Spleen (tissue), 11 donors: ENCODE results near the gene SNX19. TPM values are rescaled to one million over a fixed set of nuclear protein-coding genes. Genes with fewer than 3 reads are reported as not detected.
A peak's percentile ranks its signal among the peaks of the same experiment; 100 is the strongest.

Source experiments
- DNase-seq: peaks from one replicate; pipeline ENCODE4 v3.0.0-alpha.2; 2020
- H3K27ac ChIP-seq, 8 donors: fragments of 200-600 bp; sonication (generic) in 7 of 8; 1 replicate in 4 of 8; 2 replicates in 4 of 8; pipeline versions ENCODE4 v1.5.0 to v1.8.0; 2016 to 2021; ENCODE audit warnings: inconsistent platforms in 4 of 8, mild to moderate bottlenecking in 4 of 8, moderate library complexity in 1 of 8
- H3K27me3 ChIP-seq, 7 donors: fragments of 200-600 bp; sonication (generic) in 6 of 7; replicated peaks in 1 of 7; 1 replicate in 4 of 7; 2 replicates in 3 of 7; pipeline versions ENCODE4 v1.5.0 to v1.8.0; 2016 to 2021; ENCODE audit warnings: inconsistent platforms in 3 of 7, mild to moderate bottlenecking in 1 of 7
- H3K36me3 ChIP-seq, 6 donors: fragments of 200-600 bp; sonication (generic) in 5 of 6; 1 replicate in 4 of 6; 2 replicates in 2 of 6; pipeline versions ENCODE4 v1.5.0 to v1.8.0; 2016 to 2021; ENCODE audit warnings: inconsistent platforms in 2 of 6
- H3K4me1 ChIP-seq, 6 donors: fragments of 200-600 bp; sonication (generic) in 5 of 6; 1 replicate in 3 of 6; 2 replicates in 3 of 6; pipeline versions ENCODE4 v1.5.0 to v1.8.0; 2016 to 2021; ENCODE audit warnings: inconsistent platforms in 3 of 6
- H3K4me3 ChIP-seq, 8 donors: fragments of 200-600 bp; sonication (generic) in 7 of 8; 1 replicate in 4 of 8; 2 replicates in 4 of 8; pipeline versions ENCODE4 v1.5.0 to v1.8.0; 2016 to 2021; ENCODE audit warnings: inconsistent platforms in 4 of 8, mild to moderate bottlenecking in 4 of 8, moderate library complexity in 2 of 8
- H3K9me3 ChIP-seq, 8 donors: fragments of 200-600 bp; sonication (generic) in 7 of 8; 1 replicate in 4 of 8; 2 replicates in 4 of 8; pipeline versions ENCODE4 v1.5.0 to v1.8.0; 2016 to 2021; ENCODE audit warnings: inconsistent platforms in 4 of 8
- CTCF ChIP-seq, 11 experiments: fragments of 200-600 bp in 7 of 11; fragments of 450-650 bp in 4 of 11; sonication (generic) in 4 of 11; IDR thresholded peaks in 8 of 11; conservative IDR thresholded peaks in 3 of 11; 1 replicate in 7 of 11; 2 replicates in 4 of 11; pipeline versions ENCODE4 v1.4.0 to v1.8.0; 2016 to 2021; ENCODE audit warnings: antibody characterized with exemption in 11 of 11, inconsistent platforms in 4 of 11, mild to moderate bottlenecking in 1 of 11
- POLR2A ChIP-seq, 3 donors: fragments of 450-650 bp; IDR thresholded peaks; one replicate each; pipeline ENCODE4 v1.5.1; 2017; ENCODE audit warnings: antibody characterized with exemption in 3 of 3, mild to moderate bottlenecking in 1 of 3
- POLR2AphosphoS5 ChIP-seq, 3 donors: sonication (generic); formaldehyde crosslinking; IDR thresholded peaks; one replicate each; pipeline ENCODE4 v1.5.1; 2017; ENCODE audit warnings: antibody characterized with exemption in 3 of 3
- WGBS, 5 donors: extraction: QIAGEN DNeasy Blood & Tissue Kit in 3 of 5; methylation state at CpG; one replicate each; pipeline versions ENCODE4 v1.1.5 to v1.1.7; 2013 to 2018; 5-methylcytosine and 5-hydroxymethylcytosine counted together
- intact Hi-C: fragments of 100-400 bp; cut with DNase I; formaldehyde crosslinking; loops from one replicate; pipeline ENCODE4 v1.15.0; 2023; ENCODE audit warnings: low total_unique reads
- polyA plus RNA-seq, 3 donors: library from polyadenylated mRNA; stranded (reverse); fragments of 200-250 nt; gene quantifications; one replicate each; pipeline ENCODE4 v1.2.1, GENCODE V29; 2013
- total RNA-seq, 7 donors: library from RNA; depleted of rRNA in 3 of 7; stranded (reverse); fragments of >200 nt in 3 of 7; fragmentation: NEBNext Ultra II Directional in 4 of 7; extraction: Animal tissue kit (Norgen Biotek cat#: 25700) in 4 of 7; gene quantifications; one replicate each; pipeline versions ENCODE4 v1.1.0 to v1.2.1, GENCODE V29; 2016 to 2021
- donor health status: healthy with polysubstance abuse.
- donor health status: DM: no; HTN: no; CAD: no; lungs with moderate emphysema.
- donor health status: DM: no; HTN: no; CAD: no.
- donor health status: Bipolar disorder and iron deficiency.
- donor health status: healthy.
- donor health status: DM: no; HTN: no; CAD: no.
- donor health status: DM: yes; HTN: yes; CAD: no.

SNX19 gene
- total and polyA plus RNA-seq, 10 donors: 6.0 to 121 (median 64.8) TPM

DNA sequence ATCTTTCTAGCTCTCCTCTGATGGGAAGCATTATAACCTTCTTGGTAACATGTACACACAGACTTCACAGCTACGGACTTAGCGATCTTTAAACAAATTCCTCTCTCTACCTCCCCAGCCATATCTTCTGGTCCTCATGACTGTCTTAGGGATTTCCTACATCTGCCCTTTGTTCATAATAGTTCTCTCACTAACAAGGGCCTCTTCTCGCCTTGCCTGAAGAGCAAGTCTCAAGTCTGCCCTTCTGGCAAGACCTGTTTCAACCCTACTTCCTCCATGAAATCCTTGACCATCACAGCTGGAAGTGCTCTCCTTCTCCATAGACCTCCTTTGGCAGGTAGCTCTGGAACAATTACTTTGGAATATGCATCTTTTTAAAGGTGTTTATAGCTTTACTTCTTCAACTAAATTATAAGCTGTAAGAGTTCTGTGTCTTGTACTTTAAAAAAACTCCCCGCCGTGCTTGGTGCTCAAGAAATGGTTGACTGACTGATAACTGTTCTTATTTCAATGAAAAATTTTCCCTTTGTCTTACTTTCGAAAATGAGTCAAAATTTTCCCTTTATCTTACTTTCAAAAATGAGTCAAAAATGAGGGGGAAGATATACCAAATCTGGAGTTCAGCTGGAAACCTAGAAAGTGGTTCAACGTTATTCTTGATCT lies 34.7 kb downstream of the SNX19 start:
- Histone ChIP-seq H3K27me3 (no peaks in the 10 kb centered on the region), H3K9me3 (no peaks in the 10 kb centered on the region), H3K4me3 (no peak overlapping the region), H3K4me1 (peaks cover 0 to under 1% (median 0%) of the 10 kb centered on the region in 6 donors), H3K36me3 (peaks cover 0 to 100% (median 80%) of the 10 kb centered on the region in 6 donors), H3K27ac (no peak overlapping the region)
- 77 to 85% (median 84%) methylated on average over 7 of the region's 7 CpGs for WGBS, 5 donors
- no peak for TF ChIP-seq POLR2AphosphoS5 (IDR thresholded peaks at IDR 0.05)
- no peak for TF ChIP-seq CTCF (IDR thresholded peaks at IDR 0.05 in 8 of 11, conservative IDR thresholded peaks at IDR 0.05 in 3 of 11)
- no peak for DNase-seq
- intact Hi-C loops: no loop called here

- H3K27ac ChIP-seq: no peak overlapping the region
These were observed 36.4 kb downstream of the SNX19 start for GRCh38 chr11:130879836-130880235.

GRCh38 chr11:130876931-130877915 lies 39.1 kb downstream of the SNX19 start:
- Histone ChIP-seq H3K27ac (peak overlapping the region in 2 of 8 donors; percentile 7 to 13), H3K36me3 (peaks cover 0 to 100% (median 77%) of the 10 kb centered on the region in 6 donors), H3K9me3 (no peaks in the 10 kb centered on the region), H3K27me3 (no peaks in the 10 kb centered on the region), H3K4me3 (no peak overlapping the region), H3K4me1 (no peaks in the 10 kb centered on the region)
- TF ChIP-seq CTCF (IDR thresholded peaks at IDR 0.05 in 8 of 11, conservative IDR thresholded peaks at IDR 0.05 in 3 of 11): no peak
- 83 to 88% (median 87%) methylated on average over 6 of the region's 6 CpGs for WGBS, 5 donors
- DNase-seq: no peak
- intact Hi-C loops: no loop called here

More at GRCh38 chr11:130879836-130880235, 36.4 kb downstream of the SNX19 start:
- no peak for DNase-seq
- H3K9me3 ChIP-seq: no peaks in the 10 kb centered on the region
- TF ChIP-seq POLR2AphosphoS5 (IDR thresholded peaks at IDR 0.05) (no peak), CTCF (IDR thresholded peaks at IDR 0.05 in 8 of 11, conservative IDR thresholded peaks at IDR 0.05 in 3 of 11) (no peak), POLR2A (IDR thresholded peaks at IDR 0.05) (no peak)
- H3K27me3 ChIP-seq: no peaks in the 10 kb centered on the region
- H3K36me3 ChIP-seq: peaks cover 0 to 100% (median 88%) of the 10 kb centered on the region in 6 donors
- intact Hi-C loops: no loop called here
- no peak overlapping the region for H3K4me3 ChIP-seq
- H3K4me1 ChIP-seq: no peaks in the 10 kb centered on the region

DNA sequence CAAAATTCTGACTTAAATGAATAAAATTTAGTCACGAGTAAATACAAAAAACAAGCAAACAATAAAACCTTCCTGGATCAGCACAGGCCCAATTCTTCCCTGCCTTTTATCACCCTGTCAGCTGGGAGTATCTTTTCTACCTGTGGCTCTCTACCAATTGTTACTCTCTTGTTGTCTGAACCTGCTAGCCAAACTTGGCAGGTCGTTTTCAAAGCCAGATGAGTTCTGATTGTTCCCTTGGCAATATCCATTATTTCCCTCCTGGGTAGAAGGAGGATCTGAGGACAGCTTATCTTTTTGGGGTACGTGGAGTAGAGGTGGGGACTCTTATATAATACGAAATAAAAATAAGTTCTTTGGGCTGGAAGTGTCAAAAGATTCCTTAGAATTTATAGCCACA lies 40.2 kb downstream of the SNX19 start:
- Histone ChIP-seq H3K9me3 (no peaks in the 10 kb centered on the region), H3K27me3 (no peaks in the 10 kb centered on the region), H3K4me1 (no peaks in the 10 kb centered on the region), H3K36me3 (peaks cover 0 to 100% (median 78%) of the 10 kb centered on the region in 6 donors), H3K4me3 (no peak overlapping the region), H3K27ac (no peak overlapping the region)
- intact Hi-C loops: no loop called here
- WGBS, 5 donors: 84 to 92% (median 88%) methylated on average over 4 of the region's 4 CpGs
- TF ChIP-seq CTCF (IDR thresholded peaks at IDR 0.05 in 8 of 11, conservative IDR thresholded peaks at IDR 0.05 in 3 of 11) (no peak), POLR2A (IDR thresholded peaks at IDR 0.05) (no peak), POLR2AphosphoS5 (IDR thresholded peaks at IDR 0.05) (no peak)
- no peak for DNase-seq
